ENCODE measurements around the gene DNAI2. TPM values are rescaled to one million over a fixed set of nuclear protein-coding genes. Genes with fewer than 3 reads are reported as not detected.

The DNAI2 gene
- total and polyA plus RNA-seq, 9 of the 15 experiments (the other 6 are each of a cell fraction or from before 2014, with no cell fraction given), result not detected

DNA sequence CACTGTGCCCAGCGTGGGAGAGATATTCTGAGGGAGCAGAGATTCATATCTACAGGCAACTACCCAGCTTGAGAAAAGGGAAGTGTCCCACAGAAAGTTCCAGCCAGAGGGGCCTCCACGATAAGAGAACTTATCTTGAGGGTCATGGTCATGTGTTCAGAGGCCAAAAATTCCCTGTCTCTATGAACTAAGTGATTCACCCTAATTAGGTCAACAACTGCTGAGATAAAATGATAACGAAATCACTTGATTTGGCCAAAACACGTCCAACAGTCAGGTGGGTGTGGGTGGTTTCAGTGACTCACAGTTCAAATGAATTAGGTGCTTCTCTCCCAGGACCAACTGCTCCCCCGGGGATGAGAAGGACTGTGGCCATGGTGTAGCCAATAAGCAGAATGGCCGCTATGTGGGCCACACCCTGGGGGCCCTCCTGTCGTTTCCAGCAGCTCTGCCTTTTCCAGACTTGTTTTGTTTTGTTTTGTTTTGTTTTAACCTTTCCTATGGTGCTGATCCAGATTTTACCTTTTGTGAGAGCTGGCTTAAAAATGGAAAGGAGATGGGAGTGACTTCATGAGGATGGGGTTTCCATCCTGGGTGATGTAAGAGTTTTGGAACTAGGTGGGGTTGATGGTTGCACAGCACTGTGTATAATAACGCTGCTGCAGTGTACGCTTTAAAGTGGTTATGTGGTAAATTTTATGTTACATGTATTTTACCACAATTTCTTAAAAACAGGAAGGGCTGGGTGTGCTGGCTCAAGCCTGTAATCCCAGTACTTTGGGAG is 8.7 kb downstream of the DNAI2 start (continued):
- TF ChIP-seq ZNF23 (CRISPR knock-in tag; IDR thresholded peaks at IDR 0.05) (no peak), SAP30 (IDR thresholded peaks at IDR 0.05; ENCODE audit: borderline replicate concordance, insufficient read depth, low read depth, low read length, poor library complexity, severe bottlenecking) (no peak), ZBTB8A (IDR thresholded peaks at IDR 0.05; ENCODE audit: partially characterized antibody) (no peak)
- TF ChIP-seq, protein P1, sequence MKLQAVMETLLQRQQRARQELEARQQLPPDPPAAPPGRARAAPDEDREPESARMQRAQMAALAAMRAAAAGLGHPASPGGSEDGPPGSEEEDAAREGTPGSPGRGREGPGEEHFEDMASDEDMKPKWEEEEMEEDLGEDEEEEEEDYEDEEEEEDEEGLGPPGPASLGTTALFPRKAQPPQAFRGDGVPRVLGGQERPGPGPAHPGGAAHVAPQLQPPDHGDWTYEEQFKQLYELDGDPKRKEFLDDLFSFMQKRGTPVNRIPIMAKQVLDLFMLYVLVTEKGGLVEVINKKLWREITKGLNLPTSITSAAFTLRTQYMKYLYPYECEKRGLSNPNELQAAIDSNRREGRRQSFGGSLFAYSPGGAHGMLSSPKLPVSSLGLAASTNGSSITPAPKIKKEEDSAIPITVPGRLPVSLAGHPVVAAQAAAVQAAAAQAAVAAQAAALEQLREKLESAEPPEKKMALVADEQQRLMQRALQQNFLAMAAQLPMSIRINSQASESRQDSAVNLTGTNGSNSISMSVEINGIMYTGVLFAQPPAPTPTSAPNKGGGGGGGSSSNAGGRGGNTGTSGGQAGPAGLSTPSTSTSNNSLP (IDR thresholded peaks at IDR 0.05; ENCODE audit: borderline replicate concordance, low read depth, low read length), result no peak

GRCh38 chr17:74283371-74283673 is 9.3 kb downstream of the DNAI2 start:
- H3K4me1 ChIP-seq (replicated peaks in 1 of 2; ENCODE audit: control insufficient read depth in 2 of 2, insufficient read depth in 2 of 2, low read length in 2 of 2), result peaks cover 16 to 31% of the 10 kb centered on the region in 2 experiments

More at GRCh38 chr17:74283371-74283673, 9.3 kb downstream of the DNAI2 start:
- Histone ChIP-seq H3K4me3 (no peak overlapping the region), H3K27me3 (ENCODE audit: control insufficient read depth in 2 of 2, insufficient read depth in 2 of 2, low read length in 2 of 2) (no peaks in the 10 kb centered on the region), H3K27ac (ENCODE audit: extremely low read depth, low read depth, low read length) (no peak overlapping the region), H3K79me2 (ENCODE audit: control insufficient read depth, insufficient read depth, low read length) (no peaks in the 10 kb centered on the region), H4K20me1 (replicated peaks; ENCODE audit: control insufficient read depth, insufficient read depth, low read length) (no peaks in the 10 kb centered on the region), H3K36me3 (ENCODE audit: control insufficient read depth, insufficient read depth, low read length) (no peaks in the 10 kb centered on the region), H3K9me3 (replicated peaks; ENCODE audit: control insufficient read depth, insufficient read depth, low read depth, low read length) (no peaks in the 10 kb centered on the region), H3K9ac (ENCODE audit: insufficient read depth in 1 of 2, low read depth in 2 of 2, low read length in 2 of 2) (no peak overlapping the region), H2AFZ (ENCODE audit: low read depth, low read length) (no peak overlapping the region), H3K9me1 (ENCODE audit: control insufficient read depth, insufficient read depth, low read length) (no peaks in the 10 kb centered on the region), H3K4me2 (ENCODE audit: insufficient read depth, low read length) (no peak overlapping the region)
- WGBS (ENCODE audit: insufficient coverage, low coverage, missing lambda C conversion rate), result 36% methylated on average over 4 of the region's 4 CpGs
- ATAC-seq (no peak), FAIRE-seq (no peak), DNase-seq (ENCODE audit: extremely low read depth in 1 of 4, low spot score in 3 of 4) (no peak)
- TF ChIP-seq IRF1 (CRISPR knock-in tag; IDR thresholded peaks at IDR 0.05; ENCODE audit: borderline replicate concordance) (no peak), ZNF384 (IDR thresholded peaks at IDR 0.05; ENCODE audit: low read depth, low read length) (no peak)
- ChIA-PET CTCF (ENCODE audit: low intra/inter-chr PET ratio) (no interaction called here), POLR2A (interaction anchor here (1.1 to 1.9 kb wide), 2 partner anchors 12 to 14 kb away, joined by 4 to 5 read pairs; no protein-coding TSS in a partner anchor)
- in situ Hi-C loops (cut with MboI) (loop anchor here (5.0 kb wide), 1 partner anchor 66 kb away; no protein-coding TSS in a partner anchor), intact Hi-C loops (cut with micrococcal nuclease) (loop anchor here (5.0 kb wide), 1 partner anchor 71 kb away; the partner anchor contains the start of gene TTYH2)
- no TSS peak for BruUV-seq (replicated peaks)

Measured in K562 (cell line).